Ascending aorta (tissue), 2 donors: ENCODE results near the gene GCKR. TPM values are rescaled to one million over a fixed set of nuclear protein-coding genes. Genes with fewer than 3 reads are reported as not detected.

Source experiments
- DNase-seq, 2 donors: peaks; one replicate each; pipeline ENCODE4 v3.0.0-alpha.2; 2019; ENCODE audit warnings: low spot score in 2 of 2
- H3K27ac ChIP-seq, 2 donors: fragments of 200-600 bp; sonication (generic); one replicate each; pipeline ENCODE4 v1.5.1; 2016 to 2017; ENCODE audit warnings: mild to moderate bottlenecking in 1 of 2
- H3K27me3 ChIP-seq: fragments of 200-600 bp; sonication (generic); one replicate; pipeline ENCODE4 v1.5.1; 2017
- H3K36me3 ChIP-seq, 2 donors: fragments of 200-600 bp; sonication (generic); one replicate each; pipeline ENCODE4 v1.5.1; 2016
- H3K4me1 ChIP-seq, 2 donors: fragments of 200-600 bp; sonication (generic); one replicate each; pipeline ENCODE4 v1.5.1; 2016 to 2017; ENCODE audit warnings: mild to moderate bottlenecking in 1 of 2
- H3K4me3 ChIP-seq, 2 donors: fragments of 200-600 bp; sonication (generic); one replicate each; pipeline ENCODE4 v1.5.1; 2016 to 2017; ENCODE audit warnings: mild to moderate bottlenecking in 1 of 2
- H3K9me3 ChIP-seq, 2 donors: fragments of 200-600 bp; sonication (generic); one replicate each; pipeline ENCODE4 v1.5.1; 2016
- CTCF ChIP-seq, 3 experiments: fragments of 200-600 bp in 2 of 3; fragments of 450-650 bp in 1 of 3; sonication (generic) in 2 of 3; IDR thresholded peaks; one replicate each; pipeline ENCODE4 v1.5.1; 2016 to 2019; ENCODE audit warnings: antibody characterized with exemption in 3 of 3, mild to moderate bottlenecking in 1 of 3, moderate library complexity in 1 of 3
- intact Hi-C: fragments of 100-400 bp; cut with DNase I; formaldehyde crosslinking; loops from one replicate; pipeline ENCODE4 v1.15.1; 2023
- total RNA-seq: library from RNA; depleted of rRNA; stranded (reverse); fragments of >200 nt; gene quantifications from one replicate; pipeline ENCODE4 v1.1.0, GENCODE V29; 2016

Gene GCKR
- total RNA-seq, 1 donor from 2014 or later: not detected

- Histone ChIP-seq H3K27ac (no peak overlapping the region), H3K36me3 (no peaks in the 10 kb centered on the region), H3K4me3 (no peak overlapping the region), H3K27me3 (no peaks in the 10 kb centered on the region), H3K4me1 (peaks cover 0 to 17% of the 10 kb centered on the region in 2 donors), H3K9me3 (no peaks in the 10 kb centered on the region)
- TF ChIP-seq CTCF (IDR thresholded peaks at IDR 0.05): no peak
- no peak for DNase-seq
- intact Hi-C loops: loop anchor here (10.0 kb wide), 1 partner anchor 358 kb away; the partner anchor contains the start of genes PREB and PRR30
These were observed 4.1 kb upstream of the GCKR start for GRCh38 chr2:27492557-27492956.

DNA sequence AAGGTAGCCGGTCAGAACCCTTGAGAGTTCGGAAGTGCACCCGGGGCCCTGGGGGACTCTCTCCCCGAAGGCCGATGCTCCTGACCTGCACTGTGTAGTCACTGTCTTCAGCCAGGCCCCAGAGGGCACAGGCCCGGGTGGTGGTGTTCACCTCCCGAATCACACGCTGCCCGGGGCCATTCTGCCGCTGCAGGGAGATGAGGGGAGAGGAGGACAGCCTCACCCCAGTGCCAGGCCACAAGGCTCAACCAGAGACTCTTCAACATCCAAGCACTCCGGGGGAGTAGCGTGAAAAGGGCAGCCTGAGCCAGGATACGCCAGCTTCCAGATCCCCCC, 2.7 kb upstream of the GCKR start:
- Histone ChIP-seq H3K27ac (peak overlapping the region; percentile 81 to 91), H3K4me3 (peak overlapping the region; percentile 80 to 96), H3K9me3 (no peaks in the 10 kb centered on the region), H3K27me3 (no peaks in the 10 kb centered on the region), H3K4me1 (peaks cover 0 to 14% of the 10 kb centered on the region in 2 donors), H3K36me3 (no peaks in the 10 kb centered on the region)
- intact Hi-C loops: loop anchor here (10.0 kb wide), 1 partner anchor 359 kb away; the partner anchor contains the start of genes PREB and PRR30
- no peak for DNase-seq
- no peak for TF ChIP-seq CTCF (IDR thresholded peaks at IDR 0.05)

DNA sequence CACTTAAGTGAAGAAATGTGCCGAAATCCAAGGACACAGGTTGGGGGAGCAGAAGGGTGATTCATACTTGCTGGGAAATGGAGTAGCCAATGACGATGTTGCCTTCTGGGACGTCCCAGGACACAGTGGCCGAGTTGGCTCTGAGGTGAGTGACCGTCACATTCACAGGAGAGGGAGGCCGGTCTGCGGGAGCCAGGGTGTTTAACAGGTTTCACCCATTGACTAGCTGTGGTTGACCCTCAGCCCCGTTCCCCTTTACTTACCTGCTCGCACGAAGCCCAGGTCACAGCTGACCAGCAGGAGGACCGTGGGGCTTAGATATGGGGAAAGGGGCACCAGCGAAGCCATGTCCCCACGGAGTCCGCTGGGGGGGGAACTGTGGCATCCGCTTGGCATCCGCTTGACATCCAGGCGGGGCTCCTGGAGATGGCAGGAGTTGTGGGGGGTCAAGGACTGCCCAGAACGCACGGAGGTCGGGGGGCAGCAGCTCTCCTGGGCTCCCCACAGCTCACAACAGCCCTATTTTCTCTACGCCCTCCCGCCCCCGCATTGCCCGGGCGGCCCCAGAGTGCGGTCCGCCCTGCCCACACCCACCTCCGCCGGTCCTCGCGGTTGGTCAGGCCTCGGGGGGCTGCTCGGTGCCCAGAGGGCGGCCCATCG, 2.2 kb upstream of the GCKR start:
- Histone ChIP-seq H3K9me3 (no peaks in the 10 kb centered on the region), H3K4me1 (peaks cover 0 to 11% of the 10 kb centered on the region in 2 donors), H3K27ac (peak overlapping the region; percentile 81 to 91), H3K27me3 (no peaks in the 10 kb centered on the region), H3K4me3 (peak overlapping the region; percentile 80 to 96), H3K36me3 (no peaks in the 10 kb centered on the region)
- intact Hi-C loops: loop anchor here (10.0 kb wide), 1 partner anchor 360 kb away; the partner anchor contains the start of genes PREB and PRR30
- peak in 1 of 2 donors; percentile 84 for DNase-seq
- TF ChIP-seq CTCF (IDR thresholded peaks at IDR 0.05): no peak

- Histone ChIP-seq H3K36me3 (no peaks in the 10 kb centered on the region), H3K9me3 (no peaks in the 10 kb centered on the region), H3K4me3 (peak within 1 kb of the TSS; percentile 80 to 96), H3K4me1 (peaks cover 0 to 9% of the 10 kb centered on the region in 2 donors), H3K27me3 (no peaks in the 10 kb centered on the region), H3K27ac (peak within 1 kb of the TSS; percentile 81 to 91)
- TF ChIP-seq CTCF (IDR thresholded peaks at IDR 0.05): no peak
- DNase-seq: no peak
- intact Hi-C loops: loop anchor here (10.0 kb wide), 1 partner anchor 360 kb away; the partner anchor contains the start of genes PREB and PRR30
These were observed 1.6 kb upstream of the GCKR start, which contains the start of gene FNDC4 for GRCh38 chr2:27494944-27495554. Gene FNDC4 (minus strand): TSS chr2:27495200. CDS start chr2:27494679, 521 bp downstream.

GRCh38 chr2:27495840-27496356, 741 bp upstream of the GCKR start:
- no peak for TF ChIP-seq CTCF (IDR thresholded peaks at IDR 0.05)
- H3K36me3 ChIP-seq: no peaks in the 10 kb centered on the region
- H3K27ac ChIP-seq: no peak overlapping the region
- intact Hi-C loops: loop anchor here (10.0 kb wide), 1 partner anchor 361 kb away; the partner anchor contains the start of genes PREB and PRR30
- no peaks in the 10 kb centered on the region for H3K9me3 ChIP-seq
- no peak for DNase-seq
- peak overlapping the region in 1 of 2 donors; percentile 96 for H3K4me3 ChIP-seq
- peaks cover 0 to 6% of the 10 kb centered on the region in 2 donors for H3K4me1 ChIP-seq
- H3K27me3 ChIP-seq: no peaks in the 10 kb centered on the region
